ENCODE results near the gene FGD6.
"Not testable (repeated sequence)": the region's sequence is repeated elsewhere in the genome, so short reads cannot be mapped to it uniquely, and the experiment has no call there.

The FGD6 gene

DNA sequence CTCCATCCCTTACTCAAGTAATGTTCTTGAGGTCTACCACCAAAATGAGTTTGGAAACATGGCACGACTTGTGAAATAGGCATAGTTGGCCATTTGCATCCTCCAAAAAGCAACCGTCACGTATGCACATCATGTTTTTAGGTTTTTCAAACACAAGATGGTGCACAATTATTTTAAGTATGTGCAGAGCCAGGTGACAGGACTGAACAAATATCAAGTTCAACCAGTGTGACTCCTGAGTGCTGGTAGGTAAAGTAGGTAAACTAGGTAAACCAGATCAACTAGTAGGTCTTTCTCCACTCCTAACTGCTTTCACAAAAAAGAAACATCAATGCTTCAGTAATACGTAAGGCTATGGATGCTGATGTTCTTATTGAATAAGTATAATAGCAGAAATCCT lies 39.1 kb downstream of the FGD6 start:
- DNase-seq (ENCODE audit: low spot score) = no peak

DNA sequence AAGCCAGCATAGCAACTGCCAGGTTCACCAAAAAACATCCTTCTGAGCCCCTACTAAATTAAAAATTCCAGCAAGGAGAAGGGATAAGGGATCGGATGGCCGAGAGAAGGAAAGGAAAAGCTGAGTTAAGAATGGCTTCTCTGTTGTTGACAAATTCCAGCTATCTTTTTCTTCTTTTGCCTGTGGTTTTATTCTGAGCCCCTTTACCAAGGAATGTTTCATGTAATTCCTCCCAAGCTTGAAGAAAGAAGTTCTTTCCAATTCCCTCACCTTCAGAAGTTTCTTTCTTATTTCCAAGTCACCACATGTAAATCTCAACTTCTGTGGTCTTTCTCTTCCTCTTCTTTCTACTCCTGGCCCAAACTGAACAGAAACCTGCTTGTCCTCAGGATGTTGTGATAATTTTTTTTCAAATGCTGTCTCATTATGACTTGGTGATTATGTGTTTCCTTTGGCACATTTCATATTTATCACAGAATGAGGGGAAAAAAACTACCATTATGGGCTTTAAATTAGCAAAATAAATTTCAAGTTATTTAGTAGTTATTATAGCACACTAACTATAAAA lies 40.0 kb downstream of the FGD6 start:
- DNase-seq (ENCODE audit: low spot score) = no peak

DNA sequence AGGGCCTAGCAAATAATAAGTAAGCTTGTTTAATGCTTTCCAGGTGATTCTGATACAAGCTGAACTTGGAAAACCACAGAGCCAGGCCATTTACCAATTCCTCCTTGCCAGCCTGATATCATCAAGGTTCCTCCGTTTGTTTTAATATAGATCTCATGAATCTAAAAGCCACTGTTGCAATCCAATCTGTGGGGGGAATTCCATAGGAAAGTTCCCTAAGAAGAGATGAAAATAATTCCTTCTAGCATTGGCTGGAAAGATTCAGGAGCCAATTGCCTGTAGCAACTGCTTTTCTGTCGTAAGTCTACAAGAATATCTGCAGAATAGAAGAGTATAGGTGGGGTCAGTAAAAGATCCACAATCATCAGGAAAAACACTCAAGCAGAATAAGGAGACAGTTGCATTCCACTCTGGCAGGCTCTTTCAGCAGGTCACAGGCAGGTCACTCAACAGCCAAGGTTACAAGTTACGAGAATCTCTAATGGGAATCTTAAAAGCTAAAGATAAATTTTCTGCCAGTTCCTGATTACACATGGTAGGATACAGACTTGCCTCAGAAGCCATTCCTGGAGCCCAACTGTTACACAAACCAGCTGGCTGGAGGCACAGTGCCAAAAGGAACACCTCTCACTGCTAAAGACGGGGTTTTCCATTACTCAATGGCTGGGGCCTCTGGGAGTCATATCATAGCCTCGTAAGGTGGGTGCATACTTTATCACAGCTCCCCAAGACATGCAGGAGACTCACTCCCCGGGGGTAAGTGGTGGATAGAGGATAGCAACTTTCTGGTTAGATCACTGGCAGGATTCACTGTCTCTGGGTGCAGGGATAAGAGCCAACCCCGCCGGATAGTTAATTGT lies 43.6 kb downstream of the FGD6 start:
- DNase-seq (ENCODE audit: low spot score) = no peak

DNA sequence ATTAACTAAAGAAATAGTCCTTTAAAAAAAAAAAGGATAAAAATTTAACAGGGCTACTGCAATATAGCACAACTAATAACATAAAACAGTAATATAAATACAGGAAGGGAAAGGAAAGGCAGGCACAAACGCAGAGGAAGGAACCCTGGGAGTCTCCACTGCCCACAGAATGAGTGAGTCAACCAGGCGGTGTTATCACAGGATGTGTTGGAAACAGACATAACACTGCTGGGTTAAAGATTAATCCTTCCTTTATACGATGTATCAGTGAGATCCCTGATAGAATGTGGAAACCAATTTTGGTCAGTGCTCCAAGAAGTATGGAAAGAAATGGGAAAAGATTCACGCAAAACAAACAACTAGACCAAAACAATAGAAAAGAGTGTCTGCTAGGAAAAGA lies 47.9 kb downstream of the FGD6 start:
- no peak for DNase-seq (ENCODE audit: low spot score)

DNA sequence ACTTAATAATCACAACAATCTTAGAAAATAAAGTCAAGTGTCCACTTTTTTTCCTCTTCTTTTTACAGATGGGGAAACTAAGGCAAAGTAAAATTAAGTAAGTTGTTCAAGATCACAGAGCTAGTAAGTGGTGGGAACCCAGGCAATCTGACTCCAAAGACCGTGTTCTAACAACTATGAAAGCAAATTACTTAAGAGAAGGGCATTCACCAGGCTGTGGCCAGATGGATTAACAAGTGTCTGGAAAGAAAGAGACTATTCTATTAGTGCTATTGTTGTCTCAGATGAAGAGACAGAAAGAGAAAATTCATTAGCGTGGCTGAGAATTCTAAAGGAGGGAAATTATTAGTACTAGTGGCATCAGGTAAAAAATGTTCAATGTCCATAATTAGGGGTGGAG lies 48.5 kb downstream of the FGD6 start:
- no peak for DNase-seq (ENCODE audit: low spot score)

DNA sequence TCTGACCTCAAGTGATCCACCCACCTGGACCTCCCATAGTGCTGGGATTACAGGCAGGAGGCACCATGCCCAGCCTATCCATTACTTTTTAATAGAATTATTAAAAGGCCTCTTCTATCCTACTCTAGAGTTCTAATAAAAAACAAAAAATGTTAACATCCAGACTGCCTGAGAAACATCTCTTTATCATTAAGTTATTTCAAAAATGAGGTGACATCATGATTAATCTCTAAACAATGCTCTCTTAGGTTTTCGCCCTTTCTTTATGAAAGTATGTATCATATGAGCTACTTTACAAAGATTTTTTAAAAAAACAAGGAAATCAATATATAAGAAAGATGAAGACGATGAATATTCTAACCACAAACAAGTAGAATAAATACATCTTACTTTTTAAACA lies 52.6 kb downstream of the FGD6 start:
- DNase-seq (ENCODE audit: low spot score) = no peak

DNA sequence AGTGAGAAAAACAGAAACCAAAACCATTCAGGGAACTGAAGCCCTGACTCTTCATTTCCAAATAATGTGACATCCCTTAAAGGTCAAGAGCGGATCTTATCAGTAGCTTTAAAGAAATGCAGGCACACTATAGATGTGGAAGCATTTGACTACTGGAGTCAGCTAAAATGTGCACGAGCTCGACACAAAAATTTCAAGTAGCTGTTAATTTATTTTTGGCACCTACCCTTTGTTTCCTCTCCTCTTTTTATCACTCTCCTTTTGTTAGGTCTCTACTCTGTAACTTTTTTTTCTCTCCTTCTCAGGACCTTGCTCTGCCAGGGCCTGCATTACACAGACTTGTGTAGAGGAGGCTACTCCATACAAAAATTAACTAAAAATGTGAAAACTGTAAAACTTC lies 58.3 kb downstream of the FGD6 start:
- DNase-seq (ENCODE audit: low spot score) = no peak

DNA sequence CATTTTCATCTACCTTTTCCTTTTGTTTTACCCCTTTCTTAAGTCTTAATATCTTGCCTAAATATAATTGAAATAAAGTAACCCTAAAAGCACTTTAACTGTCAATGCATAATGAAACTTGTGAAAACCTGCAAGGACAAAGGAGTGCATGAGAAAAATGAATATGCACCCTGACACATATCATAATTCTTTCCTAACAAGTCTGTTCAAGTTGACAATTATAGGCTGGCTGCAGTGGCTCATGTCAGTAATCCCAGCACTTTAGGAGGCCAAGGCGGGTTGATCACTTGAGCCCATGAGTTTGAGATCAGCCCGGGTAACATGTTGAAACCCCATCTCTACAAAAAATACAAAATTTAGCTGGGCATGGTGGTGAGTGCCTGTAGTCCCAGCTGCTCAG lies 65.4 kb downstream of the FGD6 start:
- DNase-seq (ENCODE audit: low spot score) = no peak

DNA sequence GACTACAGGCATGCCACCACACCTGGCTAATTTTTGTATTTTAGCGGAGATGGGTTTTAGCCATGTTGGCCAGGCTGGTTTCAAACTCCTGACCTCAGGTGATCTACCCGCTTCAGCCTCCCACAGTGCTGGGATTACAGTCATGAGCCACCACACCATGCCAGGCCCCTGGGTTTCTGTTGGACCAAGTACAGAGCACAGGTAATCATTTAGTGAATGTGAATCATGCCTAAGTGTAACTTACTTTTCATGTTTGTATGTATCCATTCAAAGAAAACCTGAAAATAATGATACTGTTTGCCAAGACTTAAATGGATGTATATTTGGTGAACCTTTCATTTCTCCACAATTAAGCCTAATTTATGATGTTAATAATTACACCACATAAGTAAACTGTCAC lies 65.9 kb downstream of the FGD6 start:
- no peak for DNase-seq (ENCODE audit: low spot score)

DNA sequence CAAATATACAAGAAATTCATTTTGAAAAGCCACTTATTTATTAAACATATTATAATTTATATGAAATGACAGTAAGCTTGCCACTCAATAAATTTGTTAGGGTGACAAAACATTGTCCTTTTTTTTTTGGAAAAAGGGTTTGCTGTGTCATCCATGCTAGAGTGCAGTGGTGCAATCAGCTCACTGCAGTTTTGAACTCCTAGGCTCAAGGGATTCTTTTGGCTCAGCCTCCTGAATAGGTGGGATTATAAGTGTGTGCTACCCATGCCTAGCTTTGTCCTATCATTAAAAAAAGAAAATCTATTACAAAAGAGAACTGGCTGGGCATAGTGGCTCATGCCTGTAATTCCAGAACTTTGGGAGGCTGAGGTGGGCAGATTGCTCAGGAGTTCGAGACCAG lies 66.8 kb downstream of the FGD6 start:
- DNase-seq (ENCODE audit: low spot score) = no peak

DNA sequence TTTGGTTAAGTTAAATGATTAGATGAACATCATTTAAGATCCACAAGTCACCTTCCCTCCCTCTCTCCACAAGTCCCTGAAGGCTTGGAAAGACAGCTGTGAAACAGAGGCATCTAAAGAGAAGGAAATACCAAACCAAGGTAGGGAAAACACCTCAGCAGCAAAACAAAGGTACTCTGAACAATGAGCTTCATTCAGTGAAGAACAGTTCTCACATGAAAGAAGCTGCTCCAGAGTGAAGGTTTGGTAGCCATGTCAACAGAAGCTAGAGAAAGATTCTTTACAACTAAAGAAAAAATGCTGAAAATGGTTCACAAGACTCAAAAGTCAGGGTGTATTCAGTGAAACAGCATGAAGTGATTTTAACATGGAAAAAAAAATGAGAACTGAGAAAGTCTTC lies 69.4 kb downstream of the FGD6 start:
- DNase-seq (ENCODE audit: low spot score) = no peak

DNA sequence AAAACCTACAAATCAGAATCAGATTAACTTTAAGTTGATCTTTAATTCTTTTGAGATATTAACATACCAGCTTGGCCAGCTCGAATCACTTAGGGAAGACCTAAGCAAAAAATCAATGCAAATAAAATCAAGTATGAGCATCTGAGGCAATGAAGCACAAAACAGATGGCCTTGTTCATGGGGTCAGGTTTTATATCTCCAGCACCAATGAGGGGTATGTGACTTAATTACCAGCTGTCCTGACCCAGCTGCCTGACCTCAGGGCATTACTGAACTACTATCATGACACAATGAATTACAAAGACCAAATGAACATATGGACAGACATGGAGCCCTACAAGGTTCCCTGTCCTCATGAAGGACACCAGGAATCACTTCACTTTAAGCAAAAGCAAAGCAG lies 70.5 kb downstream of the FGD6 start:
- no peak for DNase-seq (ENCODE audit: low spot score)

DNA sequence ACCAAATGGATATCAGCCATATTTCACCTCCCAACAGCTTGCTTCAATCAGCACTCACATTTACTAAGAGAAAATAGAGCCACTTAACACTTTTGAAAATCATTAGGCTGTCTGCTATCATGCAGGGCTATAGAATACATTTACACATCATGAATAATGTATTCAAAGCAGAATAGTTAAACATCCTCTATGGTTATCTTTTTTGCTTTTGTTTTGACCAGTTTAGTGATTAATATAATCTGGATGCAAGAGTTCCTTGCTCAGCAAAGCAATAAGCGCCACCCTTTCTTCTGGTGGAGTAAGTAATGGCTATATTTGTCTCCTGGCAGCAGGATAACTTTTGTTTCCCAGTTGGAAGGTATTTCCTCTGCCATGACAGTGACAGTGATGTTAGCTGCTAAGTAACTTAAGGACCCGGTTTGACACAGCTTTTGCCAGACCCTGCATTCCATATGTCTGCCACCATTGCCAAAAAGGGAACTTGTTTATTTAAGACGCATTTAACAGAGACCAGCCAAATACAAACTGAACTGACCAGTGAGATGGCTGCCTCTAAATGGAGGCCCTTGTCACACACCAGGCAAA lies 73.6 kb downstream of the FGD6 start:
- no peak for DNase-seq (ENCODE audit: low spot score)

DNA sequence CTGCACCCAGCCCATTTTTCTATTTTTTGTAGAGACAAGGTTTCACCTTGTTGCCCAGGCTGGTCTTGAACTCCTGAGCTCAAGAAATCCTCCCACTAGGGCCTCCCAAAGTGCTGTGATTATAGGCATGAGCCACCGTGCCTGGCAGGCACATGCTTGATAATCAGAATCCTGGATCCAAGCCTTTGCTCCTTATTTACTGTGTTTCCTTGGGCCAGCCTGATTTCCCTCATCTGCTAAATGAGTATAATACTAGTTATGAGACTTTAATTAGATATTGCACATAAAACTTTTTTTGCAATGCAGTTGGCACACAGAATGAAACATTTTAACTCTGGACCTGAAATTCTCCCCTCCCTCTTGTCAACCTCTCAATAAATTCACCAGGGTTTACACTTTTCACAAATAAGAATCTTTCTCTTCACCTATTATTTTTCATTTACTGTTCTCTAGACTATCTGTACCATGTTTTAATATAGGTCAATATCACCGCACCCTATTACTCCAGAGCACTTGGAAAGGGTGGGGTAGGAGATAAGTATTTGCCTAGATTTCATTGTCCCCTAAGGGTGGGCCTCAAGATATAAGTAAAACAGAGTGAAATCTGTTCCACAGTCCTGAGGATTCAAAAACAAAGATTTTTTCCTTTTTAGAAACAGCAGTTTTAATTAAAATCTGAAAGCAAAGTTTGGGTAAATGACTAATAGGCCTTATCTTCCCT lies 74.7 kb downstream of the FGD6 start:
- DNase-seq (ENCODE audit: low spot score) = no peak

DNA sequence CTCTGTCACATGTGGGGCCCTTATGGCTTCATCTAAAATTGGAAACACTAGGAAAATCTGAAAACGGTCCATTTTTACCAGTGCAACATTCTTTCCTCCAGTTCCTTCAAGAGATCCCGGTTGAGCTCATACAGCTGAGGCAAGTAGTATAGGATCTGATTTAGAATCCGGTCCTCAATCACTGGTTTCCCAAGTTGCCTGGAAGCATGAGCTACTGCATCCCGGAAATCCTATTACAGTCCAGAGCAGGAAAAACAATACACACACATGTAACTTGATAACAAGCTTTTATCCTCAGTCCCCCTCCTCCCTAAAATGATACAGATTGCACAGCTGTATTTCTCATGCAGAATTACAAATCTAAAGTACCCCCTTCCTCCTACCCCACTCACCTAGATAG lies 76.0 kb downstream of the FGD6 start:
- DNase-seq (ENCODE audit: low spot score) = no peak

DNA sequence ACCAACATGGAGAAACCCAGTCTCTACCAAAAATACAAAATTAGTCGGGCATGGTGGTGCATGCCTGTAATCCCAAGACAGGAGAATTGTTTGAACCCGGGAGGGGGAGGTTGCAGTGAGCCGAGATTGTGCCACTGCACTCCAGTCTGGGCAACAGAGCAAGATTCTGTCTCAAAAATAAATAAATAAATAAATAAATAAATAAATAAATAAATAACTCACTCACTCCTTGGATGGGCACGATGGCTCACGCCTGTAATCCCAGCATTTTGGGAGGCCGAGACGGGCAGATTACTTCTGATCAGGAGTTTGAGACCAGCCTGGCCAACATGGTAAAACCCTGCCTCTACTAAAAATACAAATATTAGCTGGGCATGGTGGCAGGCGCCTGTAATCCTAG lies 79.2 kb downstream of the FGD6 start:
- not testable (repeated sequence) for DNase-seq (ENCODE audit: low spot score)

DNA sequence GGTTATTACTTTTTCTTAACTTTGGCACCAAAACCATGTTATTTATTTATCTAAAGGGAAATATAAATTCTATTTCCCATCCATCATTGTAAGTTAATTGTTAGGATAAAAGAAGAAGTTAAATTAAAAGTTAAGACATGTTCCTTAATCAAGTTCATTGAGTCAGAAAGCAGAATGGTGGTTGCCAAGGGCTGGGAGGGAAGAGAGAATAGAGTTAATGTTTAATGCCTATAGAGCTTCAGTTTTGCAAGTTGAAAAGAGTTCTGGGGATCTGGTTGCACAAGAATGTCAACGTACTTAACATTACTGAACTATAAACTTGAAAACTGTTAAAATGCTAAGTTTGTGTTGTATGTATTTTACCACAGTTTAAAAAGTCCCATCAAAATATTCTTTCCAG lies 80.7 kb downstream of the FGD6 start:
- no peak for DNase-seq (ENCODE audit: low spot score)

DNA sequence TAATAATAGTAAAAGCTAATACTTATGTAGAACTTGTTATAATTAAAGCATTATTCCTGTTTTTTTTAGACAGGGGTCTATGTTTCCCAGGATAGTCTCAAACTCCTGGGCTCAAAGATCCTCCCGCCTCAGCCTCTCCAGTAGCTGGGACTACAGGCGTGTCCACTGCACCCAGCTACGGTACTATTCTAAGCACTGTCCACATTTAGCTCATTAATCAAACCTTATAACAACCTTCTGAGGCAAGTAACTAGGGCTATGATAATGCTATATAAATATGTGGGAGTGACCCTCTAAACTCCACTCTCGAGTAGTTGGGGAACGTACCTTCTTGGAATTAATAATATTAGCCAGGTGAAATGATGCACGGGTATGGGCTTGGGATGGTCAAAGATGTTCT lies 83.2 kb downstream of the FGD6 start:
- DNase-seq (ENCODE audit: low spot score) = no peak

DNA sequence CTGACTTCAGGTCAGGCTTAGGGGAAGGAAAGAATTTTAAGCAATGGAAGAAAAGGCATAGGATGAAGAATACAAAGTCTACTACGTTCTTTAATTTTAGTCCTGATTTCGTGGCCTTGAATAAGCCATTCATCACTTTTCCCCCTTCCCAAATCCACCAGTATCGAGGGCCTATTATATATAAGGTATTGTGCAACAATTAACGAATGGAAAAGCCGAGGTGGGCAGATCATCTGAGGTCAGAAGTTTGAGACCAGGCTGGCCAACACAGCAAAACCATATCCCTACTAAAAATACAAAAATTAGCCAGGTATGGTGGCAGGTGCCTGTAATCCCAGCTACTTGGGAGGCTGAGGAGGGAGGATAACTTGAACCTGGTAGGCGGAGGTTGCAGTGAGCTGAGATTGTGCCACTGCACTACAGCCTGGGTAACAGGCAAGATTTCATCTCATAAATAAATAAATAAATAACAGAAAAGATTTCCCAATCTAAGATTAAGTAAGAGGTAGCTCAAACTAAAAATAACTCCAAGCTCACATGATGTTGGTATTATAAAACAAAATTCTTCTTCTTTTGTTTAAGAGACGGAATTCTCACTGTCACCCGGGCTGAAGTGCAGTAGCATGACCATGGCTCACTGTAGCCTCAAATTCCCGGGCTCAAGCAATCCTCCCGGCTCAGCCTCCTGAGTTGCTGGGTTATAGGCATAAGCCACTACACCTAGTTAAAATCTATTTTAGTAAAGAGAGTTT lies 85.5 kb downstream of the FGD6 start:
- DNase-seq (ENCODE audit: low spot score) = no peak

DNA sequence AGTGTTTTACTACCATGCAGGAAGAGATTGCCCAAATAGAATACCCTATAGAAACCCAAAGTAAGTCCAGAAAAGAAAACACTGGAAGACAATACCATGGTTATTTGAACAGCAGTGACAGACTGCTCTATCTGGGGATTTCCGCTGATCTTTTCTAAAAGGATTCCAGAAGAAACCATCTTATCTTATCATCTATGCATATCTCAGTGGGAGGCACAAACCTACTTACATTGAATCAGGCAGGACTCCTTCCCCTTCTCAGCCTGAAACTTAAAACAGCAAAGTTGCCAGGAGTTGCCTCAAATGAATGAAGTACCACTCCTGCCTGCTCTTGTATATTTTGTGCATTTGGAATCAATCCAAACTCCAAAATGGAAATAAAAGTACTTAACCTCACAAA lies 87.2 kb downstream of the FGD6 start:
- DNase-seq (ENCODE audit: low spot score) = no peak

DNA sequence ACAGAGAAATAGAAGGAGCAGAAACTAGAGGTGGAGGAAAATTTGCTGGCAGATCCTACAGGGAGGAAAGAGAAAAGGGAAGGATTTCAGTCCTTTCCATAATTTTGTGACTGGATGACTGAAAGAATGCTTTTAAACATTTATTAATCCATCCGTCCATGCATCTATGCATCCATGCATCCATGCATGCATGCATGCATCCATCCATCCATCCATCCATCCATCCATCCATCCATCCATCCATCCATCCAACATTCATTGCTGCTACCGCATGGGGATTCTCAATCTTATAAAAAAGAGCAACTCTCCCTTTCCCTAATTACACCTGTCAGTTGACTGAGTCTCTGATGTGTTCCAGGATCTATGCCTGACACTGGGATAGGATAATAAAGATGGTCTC lies 88.2 kb downstream of the FGD6 start:
- DNase-seq (ENCODE audit: low spot score) = no peak

DNA sequence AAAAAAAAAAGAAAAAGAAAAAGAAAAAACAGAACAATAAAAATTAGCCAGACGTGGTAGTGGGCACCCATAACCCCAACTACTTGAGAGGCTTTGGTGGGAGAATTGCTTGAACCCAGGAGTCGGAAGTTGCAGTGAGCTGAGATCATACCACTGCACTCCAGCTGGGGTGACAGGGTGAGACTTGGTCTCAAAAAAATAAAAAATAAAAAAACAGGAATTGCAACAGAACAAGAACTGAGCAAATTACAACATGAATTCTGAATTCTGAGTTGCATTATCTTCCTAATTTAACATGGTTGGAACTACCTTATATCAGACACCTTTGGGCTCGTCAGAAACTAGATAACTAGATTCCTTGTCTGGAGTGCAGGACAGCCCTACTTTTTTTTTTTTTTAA lies 90.5 kb downstream of the FGD6 start:
- DNase-seq (ENCODE audit: low spot score) = no peak
